Right atrium auricular region (tissue), 2 donors: ENCODE results near the gene COQ8A. TPM values are rescaled to one million over a fixed set of nuclear protein-coding genes. Genes with fewer than 3 reads are reported as not detected.

Experiments
- DNase-seq: peaks from one replicate; pipeline ENCODE4 v3.0.0-alpha.2; 2019; ENCODE audit warnings: low spot score
- H3K27ac ChIP-seq, 2 donors: fragments of 200-600 bp; sonication (generic); 1 replicate in 1 of 2; 2 replicates in 1 of 2; pipeline ENCODE4 v1.5.1; 2016 to 2019
- H3K27me3 ChIP-seq, 2 donors: fragments of 200-600 bp; sonication (generic); one replicate each; pipeline versions ENCODE4 v1.5.1 to v1.6.0; 2017 to 2019
- H3K36me3 ChIP-seq: fragments of 200-600 bp; sonication (generic); one replicate; pipeline ENCODE4 v1.5.1; 2016
- H3K4me1 ChIP-seq, 2 donors: fragments of 200-600 bp; sonication (generic); one replicate each; pipeline versions ENCODE4 v1.5.1 to v1.6.0; 2017 to 2019
- H3K4me3 ChIP-seq, 2 donors: fragments of 200-600 bp; sonication (generic); 1 replicate in 1 of 2; 2 replicates in 1 of 2; pipeline ENCODE4 v1.5.1; 2017 to 2019; ENCODE audit warnings: mild to moderate bottlenecking in 1 of 2, moderate library complexity in 1 of 2
- H3K9me3 ChIP-seq, 2 donors: fragments of 200-600 bp; sonication (generic); one replicate each; pipeline ENCODE4 v1.5.1; 2019
- CTCF ChIP-seq, 2 donors: fragments of 200-600 bp; sonication (generic); IDR thresholded peaks; one replicate each; pipeline ENCODE4 v1.5.1; 2019; ENCODE audit warnings: antibody characterized with exemption in 2 of 2
- total RNA-seq, 2 donors: library from RNA; depleted of rRNA; stranded (reverse); fragments of >200 nt; gene quantifications; one replicate each; pipeline ENCODE4 v1.1.0, GENCODE V29; 2016

Gene COQ8A
- total RNA-seq, 2 donors from 2014 or later = 158 to 253 TPM

DNA sequence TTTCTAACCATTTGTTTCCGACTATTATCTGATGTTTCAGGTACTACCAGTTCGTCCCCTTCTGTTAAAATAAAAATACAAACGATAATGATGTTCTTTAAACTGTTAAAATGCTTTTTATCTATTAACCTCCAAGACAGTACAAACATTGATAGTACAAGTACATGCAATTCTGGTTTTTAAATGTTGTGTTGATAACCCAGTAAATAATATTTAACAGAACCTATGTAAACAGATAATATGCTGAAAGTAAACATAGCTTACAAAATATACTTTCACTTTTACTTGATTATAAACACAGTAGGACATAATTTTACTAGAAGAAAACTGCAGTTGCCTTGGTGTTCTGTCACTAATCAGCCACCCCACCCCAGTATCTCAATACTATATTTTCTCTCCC lies 76.9 kb downstream of the COQ8A start:
- H3K9me3 ChIP-seq = no peaks in the 10 kb centered on the region
- H3K4me3 ChIP-seq = no peak overlapping the region
- DNase-seq = no peak
- TF ChIP-seq CTCF (IDR thresholded peaks at IDR 0.05) = no peak
- H3K27me3 ChIP-seq = no peaks in the 10 kb centered on the region
- H3K4me1 ChIP-seq = no peaks in the 10 kb centered on the region
- H3K36me3 ChIP-seq = peaks cover 6% of the 10 kb centered on the region
- no peak overlapping the region for H3K27ac ChIP-seq

- Histone ChIP-seq H3K4me3 (no peak overlapping the region), H3K27me3 (no peaks in the 10 kb centered on the region), H3K36me3 (peaks cover 47% of the 10 kb centered on the region), H3K9me3 (no peaks in the 10 kb centered on the region), H3K4me1 (no peaks in the 10 kb centered on the region), H3K27ac (no peak overlapping the region)
- no peak for DNase-seq
- no peak for TF ChIP-seq CTCF (IDR thresholded peaks at IDR 0.05)
Measured at GRCh38 chr1:227032396-227032795, 92.3 kb downstream of the COQ8A start.

GRCh38 chr1:227033880-227034279 lies 93.8 kb downstream of the COQ8A start:
- no peaks in the 10 kb centered on the region for H3K4me1 ChIP-seq
- H3K36me3 ChIP-seq = peaks cover 41% of the 10 kb centered on the region

GRCh38 chr1:227035316-227035715 lies 95.2 kb downstream of the COQ8A start:
- no peak for TF ChIP-seq CTCF (IDR thresholded peaks at IDR 0.05)
- Histone ChIP-seq H3K27me3 (no peaks in the 10 kb centered on the region), H3K9me3 (no peaks in the 10 kb centered on the region), H3K4me3 (no peak overlapping the region), H3K4me1 (no peaks in the 10 kb centered on the region), H3K36me3 (peaks cover 48% of the 10 kb centered on the region), H3K27ac (no peak overlapping the region)
- no peak for DNase-seq

More at GRCh38 chr1:227033880-227034279, 93.8 kb downstream of the COQ8A start:
- Histone ChIP-seq H3K27me3 (no peaks in the 10 kb centered on the region), H3K9me3 (no peaks in the 10 kb centered on the region), H3K27ac (no peak overlapping the region), H3K4me3 (no peak overlapping the region)
- TF ChIP-seq CTCF (IDR thresholded peaks at IDR 0.05) = no peak
- DNase-seq = no peak

GRCh38 chr1:227037121-227037520 lies 97.0 kb downstream of the COQ8A start:
- no peak overlapping the region for H3K4me3 ChIP-seq
- no peak overlapping the region for H3K27ac ChIP-seq
- no peak for TF ChIP-seq CTCF (IDR thresholded peaks at IDR 0.05)
- no peaks in the 10 kb centered on the region for H3K4me1 ChIP-seq
- H3K9me3 ChIP-seq = no peaks in the 10 kb centered on the region
- peaks cover 47% of the 10 kb centered on the region for H3K36me3 ChIP-seq
- H3K27me3 ChIP-seq = no peaks in the 10 kb centered on the region
- DNase-seq = no peak

Other genes starting within 250 kb of the COQ8A start
- 10 to 100 TPM; 10.8 to 11.0 TPM for gene ITPKB, start 201.0 kb upstream of the COQ8A start, total RNA-seq
- gene PSEN2, start 69.7 kb upstream of the COQ8A start, total RNA-seq = 10 to 100 TPM; 22.6 to 23.3 TPM